Type B pancreatic cell (in vitro differentiated cells): ENCODE results near the gene ITPR2. TPM values are rescaled to one million over a fixed set of nuclear protein-coding genes. Genes with fewer than 3 reads are reported as not detected.

ENCODE experiments used
- DNase-seq: peaks from one replicate; pipeline ENCODE4 v3.0.0; 2021; ENCODE audit warnings: mixed read lengths; ENCODE audit not compliant: unreplicated experiment; ENCODE audit errors: extremely low spot score
- H3K27ac Mint-ChIP-seq: 2 replicates; pipeline ENCODE4 v1.8.0; 2021; ENCODE audit warnings: mild to moderate bottlenecking, mixed read lengths
- H3K27me3 Mint-ChIP-seq: 2 replicates; pipeline ENCODE4 v1.8.0; 2021; ENCODE audit warnings: mixed read lengths
- H3K36me3 Mint-ChIP-seq: 2 replicates; pipeline ENCODE4 v1.8.0; 2021; ENCODE audit warnings: mixed read lengths
- H3K4me1 Mint-ChIP-seq: one replicate; pipeline ENCODE4 v1.8.0; 2021; ENCODE audit warnings: mixed read lengths; ENCODE audit not compliant: unreplicated experiment
- H3K4me3 Mint-ChIP-seq: 2 replicates; pipeline ENCODE4 v1.8.0; 2021; ENCODE audit warnings: mild to moderate bottlenecking, mixed read lengths
- H3K9me3 Mint-ChIP-seq: 2 replicates; pipeline ENCODE4 v1.8.0; 2021; ENCODE audit warnings: mixed read lengths
- CTCF ChIP-seq: fragments of 200-600 bp; sonication (generic); conservative IDR thresholded peaks from 2 replicates; pipeline ENCODE4 v1.5.0; 2021; ENCODE audit warnings: antibody characterized with exemption, mild to moderate bottlenecking
- total RNA-seq: library from RNA; stranded (reverse); gene quantifications from 2 replicates; pipeline ENCODE4 v1.2.1, GENCODE V29; 2021; ENCODE audit warnings: low replicate concordance

ITPR2 gene
- total RNA-seq, 1 donor from 2014 or later: 33.7 TPM

DNA sequence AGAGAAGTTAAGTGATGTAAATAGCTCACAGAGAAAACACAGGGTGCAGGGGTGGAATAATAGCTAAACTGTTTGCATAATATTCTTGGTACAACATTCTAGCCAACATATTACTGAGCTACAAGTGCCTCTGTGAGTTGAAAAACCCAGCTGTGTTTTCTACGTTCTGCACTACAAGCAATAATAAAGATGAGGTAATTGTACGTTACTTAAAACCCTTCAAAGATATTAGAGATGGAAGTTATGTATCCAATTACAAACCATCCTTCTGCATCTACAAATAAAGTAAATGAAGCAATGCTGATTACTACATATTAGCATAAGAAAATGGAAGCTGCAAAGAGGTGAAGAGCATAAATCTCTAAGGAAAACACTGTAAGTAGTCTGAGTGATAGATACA lies 366.3 kb downstream of the ITPR2 start:
- no peak for TF ChIP-seq CTCF
- no peaks in the 10 kb centered on the region for H3K27me3 Mint-ChIP-seq
- DNase-seq: no peak
- no peaks in the 10 kb centered on the region for H3K4me1 Mint-ChIP-seq
- H3K36me3 Mint-ChIP-seq: peaks cover 22% of the 10 kb centered on the region
- no peaks in the 10 kb centered on the region for H3K9me3 Mint-ChIP-seq
- H3K27ac Mint-ChIP-seq: no peak overlapping the region
- H3K4me3 Mint-ChIP-seq: no peak overlapping the region

- Mint-ChIP-seq H3K9me3 (no peaks in the 10 kb centered on the region), H3K4me3 (no peak overlapping the region), H3K4me1 (no peaks in the 10 kb centered on the region), H3K27ac (no peak overlapping the region), H3K36me3 (peaks cover 17% of the 10 kb centered on the region), H3K27me3 (no peaks in the 10 kb centered on the region)
- TF ChIP-seq CTCF: no peak
- DNase-seq: no peak
These were observed 367.4 kb downstream of the ITPR2 start for GRCh38 chr12:26465419-26466097.

DNA sequence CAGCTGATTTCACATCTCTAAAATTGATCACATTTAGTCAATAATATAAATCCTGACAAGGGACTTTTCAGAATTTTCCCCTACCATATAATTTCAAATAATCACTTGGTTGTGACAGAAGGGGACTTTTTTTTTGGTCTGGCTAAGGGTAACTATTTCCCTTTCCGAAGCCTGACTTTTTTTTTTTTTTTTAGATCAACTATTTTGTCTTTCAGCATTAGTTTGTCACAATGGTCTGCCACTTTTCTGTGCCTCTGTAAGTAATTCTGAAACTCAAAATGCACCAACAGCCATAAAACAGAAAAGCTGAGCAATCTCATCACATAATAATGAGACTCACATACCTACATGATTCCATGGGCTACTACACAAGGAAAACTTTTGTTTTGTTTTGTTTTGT lies 371.2 kb downstream of the ITPR2 start:
- Mint-ChIP-seq H3K27ac (no peak overlapping the region), H3K4me3 (no peak overlapping the region), H3K9me3 (no peaks in the 10 kb centered on the region), H3K27me3 (no peaks in the 10 kb centered on the region), H3K4me1 (no peaks in the 10 kb centered on the region), H3K36me3 (peaks cover 38% of the 10 kb centered on the region)
- no peak for TF ChIP-seq CTCF
- no peak for DNase-seq

DNA sequence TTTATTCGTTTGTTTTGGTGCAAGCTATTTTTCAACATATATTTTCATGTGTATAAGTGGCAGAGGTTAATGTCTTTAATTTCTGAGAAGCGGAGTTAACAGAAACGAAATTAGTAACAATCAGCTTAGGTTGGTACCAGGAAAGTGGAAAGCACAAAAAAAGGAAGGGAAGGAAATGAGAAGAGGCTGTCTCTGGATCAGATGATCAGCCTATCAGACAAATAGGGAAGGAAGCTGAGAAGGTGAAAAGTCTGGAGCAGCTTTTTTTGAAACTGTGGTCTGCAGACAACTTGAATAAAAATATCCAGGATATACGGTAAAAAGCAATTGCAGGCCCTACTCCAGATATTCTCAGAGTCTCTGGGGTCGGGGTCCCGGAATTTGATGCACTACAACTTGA lies 372.6 kb downstream of the ITPR2 start:
- DNase-seq: no peak
- no peak for TF ChIP-seq CTCF
- Mint-ChIP-seq H3K4me3 (no peak overlapping the region), H3K27ac (no peak overlapping the region), H3K4me1 (no peaks in the 10 kb centered on the region), H3K36me3 (peaks cover 44% of the 10 kb centered on the region), H3K9me3 (no peaks in the 10 kb centered on the region), H3K27me3 (no peaks in the 10 kb centered on the region)

GRCh38 chr12:26455936-26456574 lies 376.9 kb downstream of the ITPR2 start:
- DNase-seq: no peak
- Mint-ChIP-seq H3K4me3 (no peak overlapping the region), H3K27ac (no peak overlapping the region), H3K9me3 (no peaks in the 10 kb centered on the region), H3K36me3 (peaks cover 39% of the 10 kb centered on the region), H3K4me1 (no peaks in the 10 kb centered on the region), H3K27me3 (no peaks in the 10 kb centered on the region)
- TF ChIP-seq CTCF: no peak
